Epithelial cell of esophagus (primary cell): ENCODE results near the gene MAML3.

Experiments
- DNase-seq: peaks from one replicate; pipeline ENCODE4 v3.0.0; 2010; ENCODE audit warnings: low read depth
- H3K4me3 ChIP-seq: 2 replicates; pipeline ENCODE4 v1.5.1; 2011; ENCODE audit warnings: mild to moderate bottlenecking, low read length, control low read depth
- CTCF ChIP-seq: IDR thresholded peaks from 2 replicates; pipeline ENCODE4 v1.5.1; 2011; ENCODE audit warnings: low read depth, mild to moderate bottlenecking, low read length, control low read depth, inconsistent platforms; ENCODE audit not compliant: insufficient read depth; ENCODE audit errors: missing control alignments

Gene MAML3

GRCh38 chr4:139845453-139846093, 308.4 kb downstream of the MAML3 start:
- no peak for TF ChIP-seq CTCF
- no peak for DNase-seq
- no peak overlapping the region for H3K4me3 ChIP-seq

GRCh38 chr4:139844459-139845036, 309.4 kb downstream of the MAML3 start:
- TF ChIP-seq CTCF: no peak
- no peak overlapping the region for H3K4me3 ChIP-seq
- DNase-seq: peak; percentile 8

GRCh38 chr4:139844057-139844456, 309.9 kb downstream of the MAML3 start:
- H3K4me3 ChIP-seq: no peak overlapping the region
- no peak for TF ChIP-seq CTCF
- DNase-seq: peak; percentile 53

- DNase-seq: no peak
- TF ChIP-seq CTCF: no peak
- H3K4me3 ChIP-seq: no peak overlapping the region
Measured at GRCh38 chr4:139843641-139844040, 310.3 kb downstream of the MAML3 start.

GRCh38 chr4:139841464-139842195, 312.4 kb downstream of the MAML3 start:
- no peak for TF ChIP-seq CTCF
- H3K4me3 ChIP-seq: no peak overlapping the region
- DNase-seq: no peak

GRCh38 chr4:139840773-139841172, 313.2 kb downstream of the MAML3 start:
- H3K4me3 ChIP-seq: no peak overlapping the region
- no peak for DNase-seq
- no peak for TF ChIP-seq CTCF
